CD4-positive, alpha-beta T cell treated with Interleukin-17A for 1 hour (primary cell): Measurements from ENCODE around the gene TATDN2.
"Not testable (repeated sequence)": the region's sequence is repeated elsewhere in the genome, so short reads cannot be mapped to it uniquely, and the experiment has no call there.

ENCODE experiments used
- DNase-seq: peaks from one replicate; pipeline ENCODE4 v3.0.0-alpha.2; 2020

The TATDN2 gene

DNA sequence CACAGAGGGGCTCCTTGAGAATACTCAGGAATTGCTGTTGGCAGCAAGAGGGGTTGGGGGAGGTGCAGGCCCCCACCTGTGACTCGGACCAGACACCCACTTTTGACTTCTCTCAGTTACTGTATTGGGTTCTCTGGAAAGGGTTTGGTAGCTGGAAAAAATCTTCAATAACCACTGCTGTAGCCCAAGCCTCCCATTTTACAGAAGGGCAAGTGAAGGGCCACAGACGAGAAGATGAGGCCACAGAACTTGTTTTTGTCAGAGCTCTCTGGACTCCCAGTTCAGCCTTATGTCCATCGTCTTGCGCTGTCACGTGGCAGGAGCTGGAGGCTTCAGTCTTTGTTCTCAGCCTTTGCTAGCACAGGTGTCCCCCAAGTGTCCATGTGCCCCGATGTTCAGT, 12.7 kb upstream of the TATDN2 start:
- no peak for DNase-seq

DNA sequence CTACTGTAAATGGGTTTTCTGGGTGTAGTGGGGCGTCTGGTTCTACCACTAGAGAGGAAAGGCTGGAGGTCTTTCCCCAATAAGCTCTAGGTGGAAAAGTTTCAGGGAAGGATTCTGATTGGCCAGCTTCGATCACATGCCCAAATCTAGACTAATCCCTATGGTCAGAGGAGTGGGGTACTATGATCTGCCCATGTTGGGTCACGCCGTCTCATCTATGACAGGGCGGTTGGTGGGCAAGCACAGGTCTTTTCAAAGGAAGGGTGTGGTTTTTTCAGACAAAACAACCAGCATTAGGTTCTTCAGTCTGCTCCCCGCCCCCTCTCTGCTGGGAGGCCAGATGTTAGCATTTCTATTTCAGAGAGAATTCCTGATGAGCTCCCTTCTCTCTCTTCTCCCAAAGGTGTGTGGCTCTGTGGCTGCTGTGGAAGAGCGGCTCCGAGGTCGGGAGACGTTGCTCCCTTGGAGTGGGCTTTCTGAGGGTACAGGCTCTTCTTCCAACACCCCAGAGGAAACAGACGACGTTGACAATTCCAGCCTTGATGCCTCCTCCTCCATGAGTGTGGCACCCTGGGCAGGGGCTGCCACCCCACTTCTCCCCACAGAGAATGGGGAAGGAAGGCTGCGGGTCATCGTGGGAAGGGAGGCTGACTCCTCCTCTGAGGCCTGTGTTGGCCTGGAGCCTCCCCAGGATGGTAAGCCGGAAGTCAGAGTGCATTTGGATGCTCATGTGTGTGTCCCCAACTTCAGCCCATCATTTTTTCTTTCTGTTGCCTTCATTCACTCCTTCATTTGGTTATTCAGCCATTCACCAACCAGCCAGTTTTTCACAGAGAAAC, 9.7 kb upstream of the TATDN2 start:
- DNase-seq, result peak; percentile 62

DNA sequence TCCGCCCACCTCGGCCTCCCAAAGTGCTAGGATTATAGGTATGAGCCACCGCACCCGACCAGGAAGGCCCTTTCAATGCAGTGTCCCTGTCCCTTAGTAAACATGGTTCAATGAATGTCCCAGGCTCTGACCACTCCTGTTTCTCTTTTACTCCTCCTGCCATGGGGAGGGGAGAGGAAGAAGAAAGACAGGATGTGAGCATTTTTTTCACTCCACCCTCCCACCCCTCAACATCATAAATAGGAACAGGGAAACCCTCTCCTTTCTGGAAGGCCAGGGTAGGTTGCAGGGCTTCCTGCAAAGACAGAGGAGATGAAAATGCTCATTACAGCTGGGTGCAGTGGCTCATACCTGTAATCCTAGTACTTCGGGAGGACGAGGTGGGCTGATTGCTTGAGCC, 7.5 kb upstream of the TATDN2 start:
- DNase-seq, result no peak

DNA sequence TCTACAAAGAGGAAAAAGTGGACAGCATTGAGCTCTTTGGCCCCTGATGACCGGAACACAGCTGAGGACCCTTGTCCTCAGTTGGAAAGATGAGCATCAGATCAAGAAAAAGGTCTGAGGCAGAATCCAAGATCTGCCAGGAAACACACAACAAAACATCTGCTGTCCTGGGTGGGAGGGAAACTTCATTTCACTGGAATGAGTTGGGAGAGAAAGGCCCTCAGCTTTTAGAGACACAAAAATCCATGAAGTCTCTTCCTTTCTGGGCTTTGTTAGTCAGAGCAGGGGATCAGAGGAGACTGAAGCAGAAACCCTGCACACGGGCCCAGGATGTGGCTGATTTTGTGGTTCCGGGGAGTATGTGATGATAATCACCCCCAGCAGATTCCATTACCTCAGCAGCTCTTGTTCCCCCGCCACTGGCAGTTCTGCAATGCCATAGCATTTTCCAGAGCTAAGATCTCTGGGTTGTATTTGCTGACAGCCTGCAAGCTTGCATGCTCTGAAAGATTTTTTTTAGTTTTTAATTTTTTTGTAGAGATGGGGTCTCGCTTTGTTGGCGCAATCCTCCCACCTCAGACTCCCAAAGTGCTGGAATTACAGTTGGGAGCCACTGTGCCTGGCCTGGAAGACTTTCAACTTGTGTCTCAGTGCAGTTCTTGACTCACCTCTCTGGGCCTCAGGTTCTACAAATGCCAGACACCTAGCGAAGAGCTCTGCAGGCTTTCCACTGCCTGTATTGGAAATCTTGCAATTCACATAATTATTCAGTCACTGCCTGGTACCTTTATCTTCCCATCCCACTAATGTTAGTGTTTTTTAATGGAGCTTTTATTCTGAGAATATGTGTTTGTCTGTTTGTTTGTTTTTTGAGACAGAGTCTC, 5.8 kb upstream of the TATDN2 start:
- DNase-seq, result peak; percentile 80

DNA sequence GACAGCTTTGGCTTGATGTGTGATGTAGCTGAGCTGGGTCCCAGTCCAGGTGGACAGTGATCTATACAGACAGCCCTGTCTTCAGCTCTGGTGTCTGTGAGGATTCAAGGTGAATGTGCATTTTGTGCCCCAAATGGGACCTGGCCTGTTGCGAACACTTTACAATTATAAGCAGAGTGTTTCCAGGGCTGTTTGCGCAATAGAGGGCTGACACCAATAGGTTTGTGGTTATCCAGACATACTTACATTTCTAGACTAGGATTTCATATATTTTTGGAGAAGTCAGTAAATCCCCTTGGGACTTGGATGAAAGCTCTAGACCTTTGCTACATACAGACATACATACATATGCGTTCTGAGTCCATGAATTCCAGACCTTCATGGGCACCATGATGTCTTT, 4.2 kb upstream of the TATDN2 start:
- no peak for DNase-seq

DNA sequence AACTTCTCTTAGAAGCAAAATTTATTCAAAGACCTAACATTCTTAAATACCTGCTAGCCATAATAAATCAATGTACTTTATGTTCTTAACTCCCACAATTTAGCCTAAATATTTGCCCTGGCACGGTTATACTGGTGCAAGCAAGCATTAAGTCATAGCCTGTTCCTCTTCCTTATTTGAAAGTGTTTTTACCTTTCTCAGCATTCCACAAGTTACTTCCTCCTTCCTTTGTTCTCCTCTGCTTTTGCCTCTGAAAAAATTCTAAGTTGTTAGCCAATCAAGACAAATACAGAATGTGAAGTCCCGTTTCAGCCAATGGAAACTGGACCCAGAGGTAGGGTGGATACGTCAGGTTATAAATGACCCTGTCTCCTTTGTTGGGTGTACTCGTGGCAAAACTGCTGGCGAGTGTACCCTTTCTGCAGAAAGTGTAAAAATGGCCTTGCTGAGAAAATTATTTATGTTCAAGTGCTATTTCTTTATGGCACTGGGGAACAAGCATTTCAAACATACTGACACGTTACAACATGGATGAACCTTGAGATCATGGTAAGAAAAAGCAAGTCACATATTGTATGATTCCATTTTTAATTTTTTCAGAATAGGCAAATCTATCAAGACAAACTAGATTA, 3.1 kb upstream of the TATDN2 start:
- DNase-seq, result no peak

DNA sequence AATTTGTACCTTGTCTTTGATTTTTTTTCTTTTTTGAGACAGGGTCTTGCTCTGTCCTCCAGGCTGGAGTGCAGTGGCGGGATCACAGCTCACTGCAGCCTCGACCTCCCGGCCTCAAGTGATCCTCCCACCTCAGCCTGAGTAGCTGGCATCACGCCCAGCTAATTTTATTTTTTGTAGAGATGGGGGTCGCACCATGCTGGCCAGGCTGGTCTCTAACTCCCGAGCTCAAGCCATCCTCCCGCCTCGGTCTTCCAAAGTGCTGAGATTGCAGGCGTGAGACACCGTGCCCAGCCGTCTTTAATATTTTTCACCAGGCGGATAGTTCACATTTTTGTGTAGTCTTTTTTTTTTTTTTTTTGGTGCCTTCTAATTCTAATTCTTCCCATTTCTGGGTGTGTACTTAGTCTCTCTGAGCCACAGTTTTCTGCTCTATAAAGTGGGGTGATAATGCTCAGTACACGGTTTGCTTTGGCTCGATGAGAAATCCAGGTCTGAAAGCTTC, 528 bp upstream of the TATDN2 start:
- no peak for DNase-seq

DNA sequence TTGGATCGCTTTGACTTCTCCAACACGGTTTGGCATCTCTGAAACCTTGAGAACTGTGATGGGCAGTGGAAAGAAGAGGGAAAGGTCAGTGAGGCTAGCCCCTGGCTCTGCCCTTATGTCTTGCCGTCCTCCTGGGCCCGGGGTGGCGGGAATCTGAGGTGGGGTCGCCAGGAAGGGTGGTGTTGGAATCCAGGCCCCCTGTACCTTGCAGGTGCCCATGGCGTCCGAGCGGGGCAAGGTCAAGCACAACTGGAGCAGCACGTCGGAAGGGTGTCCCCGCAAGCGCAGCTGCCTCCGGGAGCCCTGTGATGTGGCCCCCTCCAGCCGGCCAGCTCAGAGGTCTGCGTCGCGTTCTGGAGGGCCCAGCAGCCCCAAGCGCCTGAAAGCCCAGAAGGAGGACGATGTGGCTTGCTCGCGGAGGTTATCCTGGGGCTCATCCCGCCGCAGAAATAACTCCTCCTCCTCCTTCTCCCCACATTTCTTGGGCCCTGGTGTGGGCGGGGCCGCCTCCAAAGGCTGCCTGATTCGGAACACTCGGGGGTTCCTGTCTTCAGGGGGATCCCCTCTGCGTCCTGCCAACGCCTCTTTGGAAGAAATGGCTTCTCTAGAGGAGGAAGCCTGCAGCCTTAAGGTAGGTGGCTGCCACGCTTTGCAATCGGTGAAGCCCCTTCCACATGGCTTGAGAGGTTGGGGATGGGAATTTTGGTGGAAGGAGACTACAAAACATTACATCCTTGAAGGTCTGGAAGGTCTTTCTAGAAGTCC, 907 bp downstream of the TATDN2 start:
- DNase-seq, result peak; percentile 63

DNA sequence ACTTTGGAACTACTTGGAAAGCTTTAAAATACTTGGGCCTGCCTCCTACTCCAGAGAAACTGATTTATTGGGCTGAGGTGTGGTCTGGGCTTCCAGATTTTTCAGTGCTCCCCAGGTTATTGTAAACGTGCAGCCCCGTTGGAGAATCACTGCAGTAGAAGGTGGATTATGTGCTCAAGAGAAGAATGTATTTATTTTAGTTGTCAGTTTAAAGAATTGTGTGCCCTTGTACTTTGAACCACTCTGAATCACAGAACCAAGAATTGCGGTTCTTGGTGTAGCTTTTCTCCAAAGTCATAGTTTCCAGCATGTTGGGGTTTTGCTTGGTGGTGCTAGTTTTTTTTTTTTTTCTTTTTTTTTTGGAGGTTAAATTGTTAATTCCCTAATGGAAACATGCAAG, 1.6 kb downstream of the TATDN2 start:
- DNase-seq, result no peak

DNA sequence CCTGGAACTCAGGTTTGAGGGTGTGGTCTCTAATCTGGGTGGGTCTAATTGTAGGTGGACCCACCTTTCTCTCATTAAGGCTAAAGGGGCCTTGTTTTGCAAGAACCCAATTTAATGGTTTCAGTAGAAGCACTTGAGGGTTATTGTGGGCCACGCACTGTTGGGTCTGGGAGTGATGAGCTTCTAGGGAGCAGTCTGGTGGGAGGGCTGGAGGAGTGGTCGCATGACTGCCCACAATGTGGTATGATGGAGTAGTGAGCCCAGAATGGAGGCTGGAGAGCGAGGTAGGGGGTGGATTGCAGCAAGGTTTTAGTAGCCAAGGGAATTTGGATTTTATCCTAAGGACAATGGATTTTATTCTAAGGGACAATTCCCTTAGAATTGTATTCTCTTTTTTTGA, 2.7 kb downstream of the TATDN2 start:
- no peak for DNase-seq

DNA sequence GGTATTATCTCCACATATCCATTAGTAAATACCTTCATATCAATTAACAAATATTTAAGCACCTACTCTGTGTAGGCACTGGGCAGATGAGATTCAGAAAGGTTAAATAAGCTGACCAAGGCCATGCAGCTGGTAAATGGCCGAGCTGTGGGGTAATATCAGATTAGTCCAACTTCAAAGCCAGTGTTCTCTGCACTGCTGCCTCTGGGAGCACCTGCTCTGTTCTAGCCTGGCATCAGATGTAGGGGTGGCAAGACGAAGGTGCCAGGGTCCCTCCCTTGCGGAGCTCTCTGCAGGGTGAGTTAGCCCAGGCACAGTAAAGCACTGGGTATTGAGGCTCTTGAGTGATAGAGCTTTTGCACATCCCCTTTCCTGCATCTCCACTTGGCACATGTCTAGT, 5.5 kb downstream of the TATDN2 start:
- no peak for DNase-seq

DNA sequence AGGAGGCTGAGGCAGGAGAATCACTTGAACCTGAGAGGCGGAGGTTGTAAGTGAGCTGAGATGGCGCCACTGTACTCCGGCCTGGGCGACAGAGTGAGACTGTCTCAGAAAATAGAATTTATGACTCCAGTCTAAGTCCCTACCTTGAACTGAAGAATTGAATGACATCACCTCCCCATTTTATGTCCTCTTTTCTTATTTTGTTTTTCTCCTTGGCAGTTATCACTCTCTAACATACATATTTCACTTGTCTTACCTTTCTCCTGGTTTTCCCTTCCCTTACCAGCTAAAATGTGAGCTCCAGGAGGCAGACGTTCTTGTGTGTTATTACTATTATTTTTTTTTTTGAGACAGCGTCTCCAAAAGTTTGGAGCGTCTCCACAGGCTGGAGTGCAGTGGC, 7.6 kb downstream of the TATDN2 start:
- DNase-seq, result no peak

DNA sequence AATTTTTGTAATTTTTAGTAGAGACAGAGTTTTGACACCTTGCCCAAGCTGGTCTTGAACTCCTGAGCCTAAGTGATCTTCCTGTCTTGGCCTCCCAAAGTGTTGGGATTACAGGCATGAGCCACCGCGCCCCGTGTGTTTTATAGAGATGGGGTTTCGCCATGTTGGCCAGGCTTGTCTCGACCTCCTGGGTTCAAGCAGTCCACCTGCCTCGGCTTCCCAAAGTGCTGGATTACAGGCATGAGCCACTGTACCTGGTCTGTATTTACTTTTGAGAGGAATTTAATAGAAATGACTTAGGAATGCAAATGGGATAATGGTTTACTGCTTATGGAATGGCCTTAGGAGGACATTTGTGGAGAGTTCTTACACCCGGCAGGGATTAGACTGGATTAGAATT, 10.8 kb downstream of the TATDN2 start:
- DNase-seq, result no peak

DNA sequence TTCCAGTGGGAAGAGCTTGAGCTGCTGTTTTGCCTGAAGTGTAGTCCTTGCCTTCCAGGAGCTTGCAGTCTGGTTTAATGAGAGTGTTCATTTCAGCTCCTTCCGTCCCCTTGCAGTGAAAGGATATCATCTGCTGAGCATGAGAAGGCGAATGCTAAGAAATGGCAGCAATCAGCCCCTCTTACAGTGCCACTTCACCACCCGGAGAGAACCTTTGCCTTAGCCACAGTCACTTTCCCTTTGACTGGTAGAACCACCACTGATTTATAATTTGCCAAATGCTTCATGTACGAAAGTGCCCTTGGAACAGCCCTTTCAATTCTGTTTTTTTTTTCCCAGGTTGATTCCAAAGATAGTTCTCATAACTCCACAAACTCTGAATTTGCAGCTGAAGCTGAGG, 11.5 kb downstream of the TATDN2 start:
- DNase-seq, result no peak

DNA sequence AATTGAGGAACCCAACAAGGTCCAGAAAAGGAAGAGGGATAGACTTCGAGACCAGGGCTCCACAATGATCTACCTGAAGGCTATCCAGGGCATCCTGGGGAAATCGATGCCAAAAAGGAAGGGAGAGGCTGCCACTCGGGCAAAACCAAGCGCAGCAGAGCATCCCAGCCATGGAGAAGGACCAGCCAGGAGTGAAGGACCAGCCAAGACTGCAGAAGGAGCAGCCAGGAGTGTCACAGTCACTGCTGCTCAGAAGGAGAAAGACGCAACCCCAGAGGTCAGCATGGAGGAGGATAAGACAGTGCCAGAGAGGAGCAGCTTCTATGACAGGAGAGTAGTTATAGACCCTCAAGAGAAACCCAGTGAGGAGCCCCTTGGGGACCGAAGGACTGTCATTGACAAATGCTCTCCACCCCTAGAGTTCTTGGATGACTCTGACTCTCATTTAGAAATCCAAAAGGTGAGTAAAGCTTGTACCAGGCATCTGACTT, 12.0 kb downstream of the TATDN2 start:
- no peak for DNase-seq

DNA sequence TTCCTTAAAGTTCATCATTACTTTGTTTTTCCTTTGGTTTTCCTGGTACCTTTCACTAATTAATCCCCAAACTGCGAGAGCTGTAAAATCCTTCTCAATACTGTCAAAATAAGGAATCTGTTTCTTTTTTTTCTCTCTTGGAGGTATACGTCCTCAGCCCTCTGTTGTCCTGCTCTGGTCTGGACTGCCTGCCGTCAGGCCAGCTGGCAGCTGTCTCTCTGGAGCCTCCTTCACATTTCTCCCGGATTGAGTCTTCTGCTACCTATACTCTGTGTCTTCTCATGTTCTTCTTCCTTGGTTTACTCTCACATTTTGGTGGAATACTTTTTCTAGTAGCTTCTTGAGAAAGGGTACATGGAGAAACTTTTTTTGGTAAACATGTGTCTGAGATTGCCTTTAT, 13.8 kb downstream of the TATDN2 start:
- no peak for DNase-seq

DNA sequence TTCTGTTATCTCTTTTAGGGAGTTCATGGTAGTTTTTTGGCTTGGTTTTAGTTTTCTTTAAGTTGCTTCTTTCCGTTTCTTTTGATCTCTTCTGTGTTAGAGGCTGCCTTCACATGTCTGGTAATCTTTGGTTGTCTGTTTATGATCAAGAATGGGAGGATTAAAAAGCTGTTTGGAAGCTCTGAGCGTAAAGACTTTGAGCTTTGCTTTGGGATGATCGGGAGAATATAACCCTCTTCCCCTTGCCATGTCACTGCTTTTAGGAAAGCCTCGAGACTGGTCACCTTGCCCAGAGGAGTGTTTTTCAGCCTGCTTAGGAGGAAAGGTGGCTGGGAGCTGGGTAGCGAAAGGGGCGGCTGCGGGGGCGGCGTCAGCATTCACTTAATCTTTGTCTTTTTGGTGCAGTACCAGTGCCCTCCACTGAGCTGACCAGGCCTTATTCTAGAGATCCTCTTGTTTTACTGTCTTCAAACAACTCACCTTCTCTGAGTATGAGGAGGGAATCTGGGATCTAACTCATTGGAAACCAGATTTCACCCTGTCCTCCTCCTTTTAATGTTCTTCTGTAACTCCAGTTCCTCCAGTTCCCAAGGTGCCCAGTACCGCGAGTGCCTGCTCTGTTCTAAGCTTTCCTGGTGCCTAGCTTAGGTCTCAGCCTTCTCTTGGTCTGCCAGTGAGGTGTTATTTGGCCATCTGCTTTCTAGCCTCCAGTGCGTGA, 15.5 kb downstream of the TATDN2 start:
- peak; percentile 76 for DNase-seq

DNA sequence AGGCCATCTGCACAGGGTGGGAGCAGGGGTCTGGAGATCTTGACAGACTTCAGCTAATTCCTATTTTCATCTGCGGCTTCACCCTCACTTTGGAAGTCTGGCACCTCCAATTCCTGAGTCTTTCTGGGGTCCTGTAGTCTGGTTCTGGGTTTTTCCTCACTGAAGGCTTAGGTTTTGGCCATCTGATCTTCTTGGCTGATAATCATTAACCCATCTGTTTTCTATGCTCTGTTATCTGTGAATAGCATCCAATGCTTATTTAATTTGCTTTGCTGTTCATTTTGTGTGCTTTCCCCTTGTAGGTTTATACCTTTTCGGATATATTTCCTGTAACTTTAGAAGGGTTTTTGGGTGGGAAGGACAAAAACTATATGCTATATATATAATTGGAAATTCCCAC, 17.6 kb downstream of the TATDN2 start:
- DNase-seq, result no peak

DNA sequence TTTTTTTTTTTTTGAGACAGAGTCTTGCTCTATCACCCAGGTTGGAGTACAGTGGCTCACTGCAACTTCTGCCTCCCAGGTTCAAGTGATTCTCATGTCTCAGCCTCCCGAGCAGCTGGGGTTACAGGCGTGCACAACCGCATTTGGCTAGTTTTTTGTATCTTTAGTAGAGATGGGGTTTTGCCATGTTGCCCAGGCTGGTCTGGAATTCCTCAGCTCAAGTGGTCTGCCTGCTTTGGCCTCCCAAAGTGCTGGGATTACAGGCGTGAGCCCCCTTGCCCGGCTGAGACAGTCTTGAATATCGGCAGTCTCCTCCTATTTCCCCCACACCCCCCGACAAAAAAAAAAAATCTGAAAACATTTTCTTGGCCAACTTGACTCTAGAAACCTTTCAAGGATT, 18.7 kb downstream of the TATDN2 start:
- DNase-seq, result not testable (repeated sequence)

DNA sequence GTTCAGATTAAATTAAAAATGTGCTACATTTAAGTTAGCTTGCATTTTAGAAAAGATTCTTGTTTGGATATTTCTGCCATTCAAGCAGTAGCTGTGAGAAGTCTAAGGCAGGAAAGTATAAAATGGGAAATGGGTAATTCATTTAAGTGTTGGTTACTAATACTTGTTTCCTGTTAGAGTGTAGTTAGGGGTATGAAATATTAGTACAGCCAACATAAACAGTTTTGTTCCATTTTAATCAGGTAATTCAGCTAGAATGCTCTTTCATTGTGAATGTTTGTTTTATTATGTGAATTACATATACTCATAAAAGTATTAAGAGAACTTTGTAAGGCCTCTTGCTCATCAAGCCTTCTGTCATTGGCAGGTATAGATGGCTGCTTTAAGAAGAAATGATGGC, 19.9 kb downstream of the TATDN2 start:
- DNase-seq, result no peak

DNA sequence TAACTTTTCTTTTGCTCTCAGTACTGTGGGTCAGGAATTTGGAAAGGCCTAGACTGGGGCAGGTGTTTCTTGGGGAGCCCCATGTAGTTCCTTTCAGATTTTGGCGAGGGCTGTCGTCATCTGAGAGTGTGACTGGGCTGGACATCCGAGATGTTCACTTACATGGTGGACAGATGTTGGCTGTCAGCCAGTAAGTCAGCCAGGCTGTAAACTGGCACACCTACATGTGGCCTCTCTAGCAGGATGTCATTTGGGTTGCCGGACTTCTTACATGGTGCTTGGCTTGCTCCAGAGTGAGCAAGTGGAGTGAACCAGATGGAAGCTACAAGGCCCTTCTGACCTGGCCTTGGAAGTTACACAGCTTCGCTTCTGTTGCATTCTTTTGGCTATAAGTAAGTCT, 20.7 kb downstream of the TATDN2 start:
- DNase-seq, result no peak

DNA sequence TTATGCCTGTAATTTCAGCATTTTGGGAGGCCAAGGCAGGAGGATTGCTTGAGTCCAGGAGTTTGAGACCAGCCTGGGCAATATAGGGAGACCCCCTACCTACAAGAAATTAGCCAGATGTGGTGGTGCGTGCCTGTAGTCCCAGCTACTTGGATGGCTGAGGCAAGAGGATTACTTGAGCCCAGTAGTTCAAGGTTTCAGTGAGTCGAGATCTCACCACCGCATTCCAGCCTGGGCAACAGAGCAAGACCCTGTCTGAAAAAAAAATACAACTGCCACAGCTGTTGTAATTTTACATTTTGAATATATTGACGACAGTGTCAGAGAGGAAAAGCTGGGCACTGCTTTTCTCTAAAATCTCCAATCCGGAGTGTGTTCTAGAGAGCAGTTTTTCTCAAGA, 21.2 kb downstream of the TATDN2 start:
- DNase-seq, result no peak
